ENCODE data around the gene CAMK2D.
"Not testable (repeated sequence)": the region's sequence is repeated elsewhere in the genome, so short reads cannot be mapped to it uniquely, and the experiment has no call there.

The CAMK2D gene

DNA sequence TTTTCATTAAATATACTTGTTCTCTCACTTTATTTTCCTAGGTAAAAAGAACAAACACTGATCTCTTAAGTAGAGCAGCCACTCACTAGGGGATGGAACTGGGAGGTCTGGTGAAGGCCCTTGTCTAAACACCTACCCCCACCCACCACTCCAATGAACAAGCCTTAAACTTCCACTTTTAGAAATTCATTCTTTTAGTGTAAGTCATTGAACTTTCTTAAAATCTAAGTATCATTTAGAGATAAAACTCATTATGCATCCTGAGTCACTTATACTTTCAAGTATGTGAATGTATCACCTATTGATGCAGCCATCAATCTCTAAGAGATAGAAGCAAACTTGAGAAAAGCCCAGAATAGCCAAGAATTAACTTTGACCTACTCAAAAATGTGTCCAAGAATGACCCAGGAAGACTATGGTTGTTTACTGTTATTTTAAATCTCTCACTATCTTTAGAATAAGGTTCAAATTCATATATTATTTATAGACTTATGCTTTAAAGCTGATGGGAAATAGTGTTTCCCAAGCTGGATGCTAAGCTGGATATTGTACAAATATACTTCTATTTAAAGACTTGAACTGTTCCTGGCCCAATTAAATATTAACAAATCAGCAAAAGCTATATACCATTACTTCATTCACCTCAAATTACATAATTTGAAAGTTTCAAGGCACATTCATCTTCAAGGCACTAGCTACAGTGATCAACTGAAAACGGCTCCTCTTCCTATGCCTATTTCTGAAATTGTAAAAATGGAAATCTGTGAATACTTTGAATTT is 49.5 kb downstream of the CAMK2D start:
- TF ChIP-seq, protein P1, sequence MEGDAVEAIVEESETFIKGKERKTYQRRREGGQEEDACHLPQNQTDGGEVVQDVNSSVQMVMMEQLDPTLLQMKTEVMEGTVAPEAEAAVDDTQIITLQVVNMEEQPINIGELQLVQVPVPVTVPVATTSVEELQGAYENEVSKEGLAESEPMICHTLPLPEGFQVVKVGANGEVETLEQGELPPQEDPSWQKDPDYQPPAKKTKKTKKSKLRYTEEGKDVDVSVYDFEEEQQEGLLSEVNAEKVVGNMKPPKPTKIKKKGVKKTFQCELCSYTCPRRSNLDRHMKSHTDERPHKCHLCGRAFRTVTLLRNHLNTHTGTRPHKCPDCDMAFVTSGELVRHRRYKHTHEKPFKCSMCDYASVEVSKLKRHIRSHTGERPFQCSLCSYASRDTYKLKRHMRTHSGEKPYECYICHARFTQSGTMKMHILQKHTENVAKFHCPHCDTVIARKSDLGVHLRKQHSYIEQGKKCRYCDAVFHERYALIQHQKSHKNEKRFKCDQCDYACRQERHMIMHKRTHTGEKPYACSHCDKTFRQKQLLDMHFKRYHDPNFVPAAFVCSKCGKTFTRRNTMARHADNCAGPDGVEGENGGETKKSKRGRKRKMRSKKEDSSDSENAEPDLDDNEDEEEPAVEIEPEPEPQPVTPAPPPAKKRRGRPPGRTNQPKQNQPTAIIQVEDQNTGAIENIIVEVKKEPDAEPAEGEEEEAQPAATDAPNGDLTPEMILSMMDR (conservative IDR thresholded peaks at IDR 0.05; ENCODE audit: low read depth, low read length): no peak
- no peak for DNase-seq (ENCODE audit: low read depth)
- no peak overlapping the region for H3K4me3 ChIP-seq (ENCODE audit: low read length)

DNA sequence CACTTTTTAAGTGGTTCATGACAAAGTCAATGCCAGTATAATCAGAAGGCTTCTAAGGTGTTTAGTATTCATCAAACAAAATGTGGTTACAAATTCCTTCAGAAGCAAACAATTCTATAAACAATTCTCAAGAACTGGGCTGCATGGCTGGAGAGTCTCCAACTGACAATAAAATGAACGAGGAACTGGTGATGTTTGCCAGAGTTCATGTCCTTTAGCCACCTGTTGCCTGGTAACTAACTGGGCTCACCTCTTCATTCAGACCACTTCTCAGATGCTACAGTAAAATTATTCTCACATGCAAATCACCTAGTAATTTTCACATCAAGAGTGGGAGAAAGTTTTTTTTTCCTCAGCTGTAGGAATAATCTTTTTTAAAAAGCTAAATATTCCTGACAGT is 53.3 kb downstream of the CAMK2D start:
- no peak overlapping the region for H3K4me3 ChIP-seq (ENCODE audit: low read length)
- no peak for DNase-seq (ENCODE audit: low read depth)
- TF ChIP-seq, protein P1 (conservative IDR thresholded peaks at IDR 0.05; ENCODE audit: low read depth, low read length): no peak

DNA sequence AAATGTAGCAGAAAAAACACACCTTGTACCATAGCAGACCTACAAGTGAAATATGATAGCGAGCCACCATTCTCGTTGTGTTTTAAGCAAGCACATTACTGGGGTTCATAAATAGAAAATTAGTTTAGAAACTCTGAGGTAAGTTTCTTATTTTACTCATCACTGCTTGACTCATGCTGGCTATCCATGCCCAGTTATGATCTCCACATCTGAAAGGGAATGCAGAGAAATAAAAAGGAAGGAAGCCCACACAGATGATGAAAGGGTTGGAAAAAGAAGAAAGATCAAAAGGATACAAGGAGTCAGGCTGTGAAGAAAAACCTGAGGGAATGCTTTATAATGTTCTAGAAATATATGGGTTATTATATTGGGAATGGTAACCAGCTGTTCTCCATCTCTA is 54.5 kb downstream of the CAMK2D start:
- DNase-seq (ENCODE audit: low read depth): no peak
- TF ChIP-seq, protein P1 (conservative IDR thresholded peaks at IDR 0.05; ENCODE audit: low read depth, low read length): no peak
- H3K4me3 ChIP-seq (ENCODE audit: low read length): no peak overlapping the region

DNA sequence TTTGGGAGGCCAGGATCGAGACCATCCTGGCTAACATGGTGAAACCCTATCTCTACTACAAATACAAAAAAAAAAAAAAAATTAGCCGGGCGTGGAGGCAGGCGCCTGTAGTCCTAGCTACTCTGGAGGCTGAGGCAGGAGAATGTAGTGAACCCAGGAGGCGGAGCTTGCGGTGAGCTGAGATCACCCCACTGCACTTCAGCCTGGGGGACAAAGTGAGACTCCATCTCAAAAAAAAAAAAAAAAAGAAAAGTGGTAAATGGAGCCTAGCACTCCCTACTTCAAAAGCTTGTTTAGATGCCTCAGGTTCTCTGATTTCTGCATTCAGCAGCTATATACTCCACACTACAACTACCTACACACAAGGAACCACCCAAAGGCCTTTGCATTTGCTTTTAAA is 56.4 kb downstream of the CAMK2D start:
- DNase-seq (ENCODE audit: low read depth); H3K4me3 ChIP-seq (ENCODE audit: low read length): not testable (repeated sequence)

DNA sequence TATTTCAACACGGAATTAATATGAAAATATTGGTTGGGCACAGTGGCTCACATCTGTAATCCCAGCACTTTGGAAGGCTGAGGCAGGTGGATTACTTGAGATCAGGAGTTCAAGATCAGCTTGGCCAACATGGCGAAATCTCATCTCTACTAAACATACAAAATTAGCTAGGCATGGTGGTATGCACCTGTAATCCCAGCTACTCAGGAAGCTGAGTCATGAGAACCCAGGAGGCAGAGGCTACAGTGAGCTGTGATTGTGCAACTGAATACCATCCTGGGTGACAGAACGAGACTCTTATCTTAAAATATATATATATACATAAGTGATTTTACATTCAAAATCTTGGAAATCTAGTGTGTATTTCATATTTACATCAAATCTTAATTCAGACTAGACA is 58.9 kb downstream of the CAMK2D start:
- DNase-seq (ENCODE audit: low read depth): not testable (repeated sequence)

DNA sequence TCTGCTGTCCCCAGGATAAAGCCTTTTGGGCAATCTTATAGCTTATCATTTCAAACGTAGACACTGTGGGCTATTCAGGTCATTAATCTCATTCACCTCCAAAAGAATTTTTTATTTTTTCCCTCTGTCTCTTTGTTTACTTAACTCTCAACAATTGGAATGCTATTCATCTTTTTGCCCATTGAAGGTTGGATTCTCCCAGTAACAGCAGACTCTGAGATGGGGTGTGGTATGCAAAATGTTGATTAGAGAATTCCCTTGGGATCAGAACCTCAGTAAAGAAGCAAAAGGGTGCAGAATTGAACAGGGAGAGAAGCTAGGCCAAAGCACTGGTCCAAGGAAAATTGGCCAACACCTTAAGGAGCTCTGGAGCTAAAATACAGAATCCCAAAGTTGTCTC is 60.4 kb downstream of the CAMK2D start:
- no peak overlapping the region for H3K4me3 ChIP-seq (ENCODE audit: low read length)
- DNase-seq (ENCODE audit: low read depth): no peak
- TF ChIP-seq, protein P1 (conservative IDR thresholded peaks at IDR 0.05; ENCODE audit: low read depth, low read length): no peak

More for the DNA sequence above, 58.9 kb downstream of the CAMK2D start:
- H3K4me3 ChIP-seq (ENCODE audit: low read length): not testable (repeated sequence)

DNA sequence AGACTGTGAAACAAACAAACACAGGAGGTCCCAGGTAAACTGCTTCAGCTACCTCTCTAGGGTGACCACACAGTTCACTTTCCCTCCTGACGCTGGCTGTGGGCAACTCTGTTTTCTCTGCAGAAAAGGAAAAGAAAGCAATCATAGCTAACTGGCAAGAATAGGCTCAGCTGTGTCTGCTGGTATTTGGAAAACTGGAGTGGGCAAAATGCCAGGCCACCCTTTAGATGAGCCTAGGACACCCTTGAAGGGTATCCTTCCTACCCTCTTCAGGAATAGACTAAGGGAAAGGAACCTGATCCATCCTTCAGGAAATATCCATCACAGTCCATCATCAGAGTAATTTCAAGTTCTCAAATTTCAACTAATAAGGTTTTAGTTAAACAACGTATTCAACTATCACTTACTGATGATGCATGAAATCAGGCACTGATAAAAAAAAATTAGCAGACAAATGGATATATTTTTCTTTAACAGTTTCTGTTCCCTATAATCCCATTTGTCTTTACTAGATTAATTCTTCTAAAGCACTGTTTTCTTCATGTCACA is 60.9 kb downstream of the CAMK2D start:
- DNase-seq (ENCODE audit: low read depth): no peak
- H3K4me3 ChIP-seq (ENCODE audit: low read length): no peak overlapping the region
- TF ChIP-seq, protein P1 (conservative IDR thresholded peaks at IDR 0.05; ENCODE audit: low read depth, low read length): no peak

DNA sequence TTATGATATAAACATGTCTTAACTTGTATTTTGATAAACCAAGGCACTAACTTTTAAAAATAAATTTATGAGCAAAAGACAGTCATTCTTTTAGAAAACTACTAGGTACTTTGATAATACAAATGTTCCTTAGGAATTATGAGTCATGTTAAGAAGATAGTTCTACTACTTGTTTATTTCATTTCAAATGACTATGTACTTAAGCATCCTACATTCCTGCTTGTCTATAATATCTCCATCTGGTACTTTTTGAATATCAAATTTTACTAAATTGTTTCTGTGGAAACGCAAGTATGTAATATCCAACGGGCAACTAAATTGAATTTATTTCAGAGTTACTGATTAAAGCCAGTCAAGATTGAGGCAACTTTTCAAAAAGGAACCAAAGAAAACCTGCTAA is 61.8 kb downstream of the CAMK2D start:
- TF ChIP-seq, protein P1 (conservative IDR thresholded peaks at IDR 0.05; ENCODE audit: low read depth, low read length): no peak
- no peak overlapping the region for H3K4me3 ChIP-seq (ENCODE audit: low read length)
- no peak for DNase-seq (ENCODE audit: low read depth)
